SH-SY5Y (cell line): Measurements from ENCODE around the gene NR1I3.

Source experiments
- GATA2 ChIP-seq: IDR thresholded peaks from 2 replicates; pipeline ENCODE4 v1.6.1; 2011; ENCODE audit warnings: mild to moderate bottlenecking, low read depth, low read length
- GATA3 ChIP-seq: IDR thresholded peaks from 2 replicates; pipeline ENCODE4 v1.6.1; 2011; ENCODE audit warnings: low read depth, mild to moderate bottlenecking, low read length, moderate library complexity

GRCh38 chr1:161225178-161225533 is 12.8 kb downstream of the NR1I3 start:
- no peak for TF ChIP-seq GATA2
- TF ChIP-seq GATA3 = no peak
